OCI-LY7 (cell line): Measurements from ENCODE around the gene SCN5A. TPM values are rescaled to one million over a fixed set of nuclear protein-coding genes. Genes with fewer than 3 reads are reported as not detected.

Experiments
- BruUV-seq: library from RNA; stranded (reverse); fragments of 400-500 nt; replicated peaks from 2 replicates; lab custom pipeline; 2021; lab: Mats Ljungman, UMichigan
- CTCF ChIA-PET: fragments of 300-600 bp; sonication (Branson Sonifier 250); formaldehyde crosslinking; loops from one replicate; lab custom pipeline; 2022; ENCODE audit warnings: antibody characterized with exemption; ENCODE audit not compliant: unreplicated experiment; lab: Charles Lee
- POLR2A ChIA-PET: fragments of 300-600 bp; sonication (Branson Sonifier 250); formaldehyde crosslinking; loops from one replicate; lab custom pipeline; 2022; ENCODE audit warnings: antibody characterized with exemption; lab: Charles Lee
- DNase-seq: peaks from one replicate; pipeline ENCODE4 v3.0.0-alpha.2; 2015; ENCODE audit warnings: low spot score
- H2AFZ ChIP-seq: fragments of 200-600 bp; sonication (generic), shearing (Covaris generic); 2 replicates; pipeline ENCODE4 v1.6.1; 2014; ENCODE audit warnings: mild to moderate bottlenecking, antibody characterized with exemption, low read length, moderate library complexity
- H3K27ac ChIP-seq: fragments of 200-600 bp; sonication (generic); 2 replicates; pipeline ENCODE4 v1.5.1; 2014; ENCODE audit warnings: mixed run types, low read depth, mild to moderate bottlenecking, moderate library complexity, low read length, inconsistent platforms; ENCODE audit not compliant: poor library complexity, severe bottlenecking
- H3K36me3 ChIP-seq: fragments of 200-600 bp; sonication (generic); 2 replicates; pipeline ENCODE4 v1.6.1; 2014; ENCODE audit warnings: mild to moderate bottlenecking, antibody characterized with exemption, low read length, moderate library complexity, mixed read lengths; ENCODE audit not compliant: insufficient read depth
- H3K4me1 ChIP-seq: fragments of 200-600 bp; sonication (generic); 2 replicates; pipeline ENCODE4 v1.5.1; 2014; ENCODE audit warnings: mild to moderate bottlenecking, low read length; ENCODE audit not compliant: insufficient read depth, poor library complexity, severe bottlenecking
- H3K4me2 ChIP-seq: fragments of 200-600 bp; sonication (generic); 2 replicates; pipeline ENCODE4 v1.6.1; 2014; ENCODE audit warnings: mild to moderate bottlenecking, low read length
- H3K4me3 ChIP-seq: fragments of 200-600 bp; sonication (generic); 2 replicates; pipeline ENCODE4 v1.5.1; 2014; ENCODE audit warnings: mild to moderate bottlenecking, low read depth, low read length; ENCODE audit not compliant: poor library complexity, severe bottlenecking
- H3K79me2 ChIP-seq: fragments of 200-600 bp; sonication (generic); 2 replicates; pipeline ENCODE4 v1.6.1; 2016; ENCODE audit warnings: low read depth, mild to moderate bottlenecking, low read length, moderate library complexity, mixed read lengths; ENCODE audit not compliant: insufficient read depth
- H3K9me2 ChIP-seq: fragments of 200-600 bp; sonication (generic); 2 replicates; pipeline ENCODE4 v1.6.1; 2016; ENCODE audit warnings: mild to moderate bottlenecking, low read length, mixed read lengths; ENCODE audit not compliant: insufficient read depth
- H3K9me3 ChIP-seq: fragments of 200-600 bp; sonication (generic); 2 replicates; pipeline ENCODE4 v1.6.1; 2014; ENCODE audit warnings: mild to moderate bottlenecking, mixed run types, low read length, mixed read lengths
- H4K20me1 ChIP-seq: fragments of 200-600 bp; sonication (generic); 2 replicates; pipeline ENCODE4 v1.6.1; 2014; ENCODE audit warnings: mild to moderate bottlenecking, antibody characterized with exemption, low read length, moderate library complexity, mixed read lengths; ENCODE audit not compliant: insufficient read depth
- EZH2phosphoT487 ChIP-seq: fragments of 200-600 bp; sonication (generic); IDR thresholded peaks from 2 replicates; pipeline ENCODE4 v1.6.1; 2018; ENCODE audit warnings: low read depth, borderline replicate concordance, mild to moderate bottlenecking, mixed run types, antibody characterized with exemption, low read length, moderate library complexity, mixed read lengths
- intact Hi-C: fragments of 100-400 bp; cut with micrococcal nuclease; formaldehyde crosslinking; loops from one replicate; pipeline ENCODE4 v1.10.0; 2022; ENCODE audit not compliant: unreplicated experiment
- total RNA-seq, 2 experiments: library from RNA; depleted of rRNA in 1 of 2; stranded (reverse); fragments of >200 nt in 1 of 2; shearing (Covaris generic) in 1 of 2; gene quantifications; 2 replicates each; pipeline ENCODE4 v1.2.3, GENCODE V29; 2014 to 2022
- TF ChIP-seq, protein P1 (sequence below): fragments of 200-600 bp; sonication (generic); conservative IDR thresholded peaks from 2 replicates; pipeline ENCODE4 v1.5.1; 2014; ENCODE audit warnings: mild to moderate bottlenecking, antibody characterized with exemption, low read length, moderate library complexity, mixed read lengths

SCN5A gene
- total RNA-seq, 2 experiments from 2014 or later, result not detected

DNA sequence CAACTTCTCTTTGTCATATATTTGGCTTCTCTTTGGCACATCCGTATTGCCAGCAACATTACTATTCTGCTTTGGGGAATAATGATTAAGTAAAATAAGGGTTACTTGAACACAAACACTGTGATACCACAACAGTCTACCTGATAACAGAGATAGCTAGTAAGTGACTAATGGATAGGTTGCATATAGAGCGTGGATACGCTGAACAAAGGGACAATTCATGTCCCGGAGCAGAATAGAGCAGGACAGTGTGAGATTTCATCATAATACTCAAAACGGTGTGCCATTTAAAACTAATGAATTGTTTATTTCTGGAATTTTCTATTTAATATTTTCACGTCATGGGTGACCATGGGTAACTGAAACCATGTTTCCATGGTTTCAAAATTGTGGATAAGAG, 54.1 kb downstream of the SCN5A start:
- H3K4me2 ChIP-seq, result no peak overlapping the region
- CTCF ChIA-PET, result no interaction called here
- no peaks in the 10 kb centered on the region for H4K20me1 ChIP-seq
- intact Hi-C loops, result loop anchor here (10.0 kb wide), 1 partner anchor 771 kb away; no protein-coding TSS in a partner anchor
- BruUV-seq, result no TSS peak
- H3K36me3 ChIP-seq, result no peaks in the 10 kb centered on the region
- no peaks in the 10 kb centered on the region for H3K4me1 ChIP-seq
- no peak overlapping the region for H2AFZ ChIP-seq
- no peaks in the 10 kb centered on the region for H3K79me2 ChIP-seq
- H3K4me3 ChIP-seq, result no peak overlapping the region
- H3K9me3 ChIP-seq, result no peaks in the 10 kb centered on the region
- H3K9me2 ChIP-seq, result no peaks in the 10 kb centered on the region
- no peak for DNase-seq
- TF ChIP-seq EZH2phosphoT487, result no peak
- TF ChIP-seq, protein P1, sequence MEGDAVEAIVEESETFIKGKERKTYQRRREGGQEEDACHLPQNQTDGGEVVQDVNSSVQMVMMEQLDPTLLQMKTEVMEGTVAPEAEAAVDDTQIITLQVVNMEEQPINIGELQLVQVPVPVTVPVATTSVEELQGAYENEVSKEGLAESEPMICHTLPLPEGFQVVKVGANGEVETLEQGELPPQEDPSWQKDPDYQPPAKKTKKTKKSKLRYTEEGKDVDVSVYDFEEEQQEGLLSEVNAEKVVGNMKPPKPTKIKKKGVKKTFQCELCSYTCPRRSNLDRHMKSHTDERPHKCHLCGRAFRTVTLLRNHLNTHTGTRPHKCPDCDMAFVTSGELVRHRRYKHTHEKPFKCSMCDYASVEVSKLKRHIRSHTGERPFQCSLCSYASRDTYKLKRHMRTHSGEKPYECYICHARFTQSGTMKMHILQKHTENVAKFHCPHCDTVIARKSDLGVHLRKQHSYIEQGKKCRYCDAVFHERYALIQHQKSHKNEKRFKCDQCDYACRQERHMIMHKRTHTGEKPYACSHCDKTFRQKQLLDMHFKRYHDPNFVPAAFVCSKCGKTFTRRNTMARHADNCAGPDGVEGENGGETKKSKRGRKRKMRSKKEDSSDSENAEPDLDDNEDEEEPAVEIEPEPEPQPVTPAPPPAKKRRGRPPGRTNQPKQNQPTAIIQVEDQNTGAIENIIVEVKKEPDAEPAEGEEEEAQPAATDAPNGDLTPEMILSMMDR, result no peak
- no peak overlapping the region for H3K27ac ChIP-seq
- POLR2A ChIA-PET, result no interaction called here

DNA sequence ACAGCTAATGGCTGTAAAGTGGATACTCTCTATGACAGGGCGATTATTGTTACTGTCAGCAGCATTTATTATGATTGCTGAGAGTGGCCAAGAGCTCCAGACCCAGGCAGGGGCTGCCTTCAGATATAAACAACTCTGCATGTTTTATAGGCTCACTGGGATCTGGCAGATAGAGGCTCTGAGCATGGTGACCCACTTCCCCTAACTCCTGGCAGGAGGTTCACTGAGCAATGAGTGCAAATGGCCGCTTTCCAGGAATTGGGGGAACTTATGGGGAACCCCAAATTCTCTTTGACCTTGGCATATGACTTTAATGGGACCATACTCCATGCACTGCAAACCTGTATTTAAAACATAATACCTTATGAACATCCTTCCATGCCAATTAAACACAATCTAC, 59.0 kb downstream of the SCN5A start:
- ChIA-PET CTCF (no interaction called here), POLR2A (interaction anchor here (0.6 to 0.9 kb wide), 3 partner anchors 32 to 1244 kb away, joined by 3 read pairs; no protein-coding TSS in a partner anchor)
- Histone ChIP-seq H3K79me2 (no peaks in the 10 kb centered on the region), H4K20me1 (no peaks in the 10 kb centered on the region), H3K9me3 (no peaks in the 10 kb centered on the region), H3K4me3 (no peak overlapping the region), H3K4me2 (no peak overlapping the region), H3K27ac (no peak overlapping the region), H2AFZ (no peak overlapping the region), H3K36me3 (no peaks in the 10 kb centered on the region), H3K4me1 (no peaks in the 10 kb centered on the region), H3K9me2 (no peaks in the 10 kb centered on the region)
- DNase-seq, result no peak
- TF ChIP-seq, protein P1, result no peak
- TF ChIP-seq EZH2phosphoT487, result no peak
- no TSS peak for BruUV-seq
- intact Hi-C loops, result loop anchor here (10.0 kb wide), 1 partner anchor 766 kb away; no protein-coding TSS in a partner anchor

DNA sequence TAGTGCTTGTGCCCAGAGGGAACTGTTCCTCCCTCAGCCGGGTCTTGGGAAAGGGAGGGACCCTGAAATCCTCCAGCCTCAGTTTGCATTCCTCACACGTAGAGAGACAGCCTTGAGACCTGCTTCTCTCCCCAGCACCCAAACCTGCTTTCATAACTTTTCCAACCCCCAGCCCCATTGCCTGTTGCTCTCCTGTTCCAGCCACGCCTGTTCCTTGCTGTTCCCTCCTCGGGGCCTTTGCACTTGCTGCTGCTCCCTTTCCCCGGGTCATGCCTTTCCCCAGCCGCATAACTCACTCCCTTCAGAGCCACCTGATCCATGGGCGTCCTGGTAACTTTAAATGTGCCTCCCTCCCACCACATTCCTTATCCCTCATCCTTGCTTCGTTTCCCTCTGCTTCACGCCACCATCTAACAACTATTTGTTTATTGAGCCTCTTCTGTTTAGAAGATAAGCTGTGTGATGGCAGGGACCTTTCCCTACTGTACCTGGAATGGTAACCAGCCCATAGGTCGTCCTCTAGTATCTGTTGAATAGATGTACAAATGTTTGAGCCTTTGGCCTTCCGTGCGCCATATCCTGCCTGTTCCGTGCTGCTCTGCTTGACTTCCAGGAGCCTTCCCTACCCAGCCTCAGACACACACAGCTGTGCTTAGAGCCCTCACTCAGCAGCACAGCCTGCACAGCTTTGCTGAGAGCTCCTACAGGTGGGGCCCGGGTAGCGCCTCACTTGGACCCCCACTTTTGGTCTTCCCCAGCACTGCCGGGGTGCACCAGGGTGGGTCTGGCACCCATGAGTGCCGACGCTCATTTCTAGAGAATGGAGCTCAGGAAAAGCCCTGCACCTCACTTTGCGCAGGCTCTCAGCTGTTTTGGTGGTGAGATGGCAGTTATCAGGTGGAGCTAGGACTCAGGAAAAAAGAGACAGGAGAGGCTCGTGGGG, 60.2 kb downstream of the SCN5A start:
- POLR2A ChIA-PET, result interaction anchor here (0.5 to 0.9 kb wide), 3 partner anchors 42 to 1245 kb away, joined by 3 read pairs; no protein-coding TSS in a partner anchor
- Histone ChIP-seq H4K20me1 (no peaks in the 10 kb centered on the region), H2AFZ (no peak overlapping the region), H3K9me2 (no peaks in the 10 kb centered on the region), H3K27ac (no peak overlapping the region), H3K4me3 (no peak overlapping the region), H3K9me3 (no peaks in the 10 kb centered on the region), H3K79me2 (no peaks in the 10 kb centered on the region), H3K4me1 (no peaks in the 10 kb centered on the region), H3K4me2 (no peak overlapping the region), H3K36me3 (no peaks in the 10 kb centered on the region)
- no peak for DNase-seq
- CTCF ChIA-PET, result no interaction called here
- intact Hi-C loops, result no loop called here
- no TSS peak for BruUV-seq
- TF ChIP-seq, protein P1, result no peak
- no peak for TF ChIP-seq EZH2phosphoT487
